PFSK-1 (cell line): ENCODE measurements around the gene CCT3.

ENCODE experiments used
- FOXP2 ChIP-seq: optimal IDR thresholded peaks from 2 replicates; pipeline ENCODE3; 2011; ENCODE audit warnings: borderline replicate concordance, control low read depth, inconsistent platforms; ENCODE audit not compliant: insufficient read depth; ENCODE audit errors: extremely low read length, extremely low read depth
- POLR2AphosphoS5 ChIP-seq: IDR thresholded peaks from 2 replicates; pipeline ENCODE4 v1.6.1; 2012; ENCODE audit warnings: low read depth, mild to moderate bottlenecking, control low read depth, low read length, moderate library complexity
- SIN3A ChIP-seq: IDR thresholded peaks from 2 replicates; pipeline ENCODE4 v1.6.1; 2012; ENCODE audit warnings: mild to moderate bottlenecking, low read length, moderate library complexity, borderline replicate concordance; ENCODE audit not compliant: insufficient read depth
- TAF1 ChIP-seq: IDR thresholded peaks from 2 replicates; pipeline ENCODE4 v1.6.1; 2012; ENCODE audit warnings: low read length, control low read depth, borderline replicate concordance; ENCODE audit not compliant: insufficient read depth
- TF ChIP-seq, protein P1 (sequence below), 2 experiments: IDR thresholded peaks; 2 replicates each; pipeline versions ENCODE4 v1.6.1 to v1.8.0; 2011 to 2012; ENCODE audit warnings: low read depth in 2 of 2, low read length in 2 of 2, control low read depth in 1 of 2, inconsistent platforms in 1 of 2, mild to moderate bottlenecking in 1 of 2, moderate library complexity in 1 of 2; ENCODE audit not compliant: insufficient read depth in 1 of 2

The CCT3 gene

DNA sequence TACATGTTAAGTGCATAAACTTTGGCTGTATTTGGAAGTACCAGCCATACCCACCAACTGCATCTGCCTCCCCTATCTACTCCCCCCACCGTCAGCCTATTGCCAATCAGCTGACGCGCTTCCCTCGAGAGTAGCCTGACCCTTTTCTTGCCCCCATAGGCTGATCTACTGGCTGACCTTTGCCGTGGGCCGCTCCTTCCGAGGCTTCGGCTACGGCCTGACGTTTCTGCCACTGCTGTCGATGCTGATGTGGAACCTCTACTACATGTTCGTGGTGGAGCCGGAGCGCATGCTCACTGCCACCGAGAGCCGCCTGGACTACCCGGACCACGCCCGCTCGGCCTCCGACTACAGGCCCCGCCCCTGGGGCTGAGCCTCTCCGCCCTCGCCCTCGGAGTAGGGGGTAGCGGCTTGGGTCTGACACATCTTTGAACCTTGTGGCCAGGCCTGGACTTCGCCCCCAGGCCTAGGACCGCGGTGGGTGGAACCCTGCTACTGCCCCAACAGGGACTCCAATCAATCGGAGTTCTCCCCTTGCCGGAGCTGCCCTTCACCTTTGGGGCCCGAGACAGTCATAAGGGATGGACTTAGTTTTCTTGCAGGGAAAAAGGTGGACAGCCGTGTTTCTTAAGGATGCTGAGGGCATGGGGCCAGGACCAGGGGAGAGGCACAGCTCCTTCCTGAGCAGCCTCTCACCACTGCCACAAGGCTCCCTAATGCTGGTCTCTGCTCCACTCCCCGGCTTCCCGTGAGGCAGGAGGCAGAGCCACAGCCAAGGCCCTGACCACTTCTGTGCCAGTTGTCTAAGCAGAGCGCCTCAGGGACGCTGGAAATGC, 46.6 kb downstream of the CCT3 start:
- TF ChIP-seq FOXP2 (no peak), TAF1 (no peak), SIN3A (no peak), POLR2AphosphoS5 (no peak)
- TF ChIP-seq, protein P1, sequence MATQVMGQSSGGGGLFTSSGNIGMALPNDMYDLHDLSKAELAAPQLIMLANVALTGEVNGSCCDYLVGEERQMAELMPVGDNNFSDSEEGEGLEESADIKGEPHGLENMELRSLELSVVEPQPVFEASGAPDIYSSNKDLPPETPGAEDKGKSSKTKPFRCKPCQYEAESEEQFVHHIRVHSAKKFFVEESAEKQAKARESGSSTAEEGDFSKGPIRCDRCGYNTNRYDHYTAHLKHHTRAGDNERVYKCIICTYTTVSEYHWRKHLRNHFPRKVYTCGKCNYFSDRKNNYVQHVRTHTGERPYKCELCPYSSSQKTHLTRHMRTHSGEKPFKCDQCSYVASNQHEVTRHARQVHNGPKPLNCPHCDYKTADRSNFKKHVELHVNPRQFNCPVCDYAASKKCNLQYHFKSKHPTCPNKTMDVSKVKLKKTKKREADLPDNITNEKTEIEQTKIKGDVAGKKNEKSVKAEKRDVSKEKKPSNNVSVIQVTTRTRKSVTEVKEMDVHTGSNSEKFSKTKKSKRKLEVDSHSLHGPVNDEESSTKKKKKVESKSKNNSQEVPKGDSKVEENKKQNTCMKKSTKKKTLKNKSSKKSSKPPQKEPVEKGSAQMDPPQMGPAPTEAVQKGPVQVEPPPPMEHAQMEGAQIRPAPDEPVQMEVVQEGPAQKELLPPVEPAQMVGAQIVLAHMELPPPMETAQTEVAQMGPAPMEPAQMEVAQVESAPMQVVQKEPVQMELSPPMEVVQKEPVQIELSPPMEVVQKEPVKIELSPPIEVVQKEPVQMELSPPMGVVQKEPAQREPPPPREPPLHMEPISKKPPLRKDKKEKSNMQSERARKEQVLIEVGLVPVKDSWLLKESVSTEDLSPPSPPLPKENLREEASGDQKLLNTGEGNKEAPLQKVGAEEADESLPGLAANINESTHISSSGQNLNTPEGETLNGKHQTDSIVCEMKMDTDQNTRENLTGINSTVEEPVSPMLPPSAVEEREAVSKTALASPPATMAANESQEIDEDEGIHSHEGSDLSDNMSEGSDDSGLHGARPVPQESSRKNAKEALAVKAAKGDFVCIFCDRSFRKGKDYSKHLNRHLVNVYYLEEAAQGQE (IDR thresholded peaks at IDR 0.05; ENCODE audit: insufficient read depth in 1 of 2, low read depth in 2 of 2, low read length in 2 of 2), result no peak

DNA sequence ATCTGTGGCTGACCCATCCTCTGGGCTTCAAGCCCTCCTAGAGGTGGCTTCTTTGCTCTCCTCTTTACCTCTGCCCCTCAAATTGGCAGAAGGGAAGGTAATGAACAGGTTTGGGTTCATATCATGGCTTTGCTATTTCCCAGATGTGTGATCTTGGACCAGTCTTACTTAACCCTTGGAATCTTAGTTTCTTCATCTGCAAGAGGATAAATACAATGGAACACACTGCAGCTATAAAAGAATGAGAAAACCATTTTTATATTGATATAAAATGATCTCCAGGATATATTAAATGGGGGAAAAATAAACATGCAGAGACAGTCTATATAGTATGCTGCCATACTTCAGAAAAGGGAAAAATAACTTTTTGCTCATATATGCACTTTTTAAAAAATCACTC, 48.2 kb downstream of the CCT3 start:
- TF ChIP-seq TAF1 (no peak), POLR2AphosphoS5 (no peak), FOXP2 (no peak), SIN3A (no peak)
- TF ChIP-seq, protein P1 (IDR thresholded peaks at IDR 0.05; ENCODE audit: insufficient read depth in 1 of 2, low read depth in 2 of 2, low read length in 2 of 2), result no peak

DNA sequence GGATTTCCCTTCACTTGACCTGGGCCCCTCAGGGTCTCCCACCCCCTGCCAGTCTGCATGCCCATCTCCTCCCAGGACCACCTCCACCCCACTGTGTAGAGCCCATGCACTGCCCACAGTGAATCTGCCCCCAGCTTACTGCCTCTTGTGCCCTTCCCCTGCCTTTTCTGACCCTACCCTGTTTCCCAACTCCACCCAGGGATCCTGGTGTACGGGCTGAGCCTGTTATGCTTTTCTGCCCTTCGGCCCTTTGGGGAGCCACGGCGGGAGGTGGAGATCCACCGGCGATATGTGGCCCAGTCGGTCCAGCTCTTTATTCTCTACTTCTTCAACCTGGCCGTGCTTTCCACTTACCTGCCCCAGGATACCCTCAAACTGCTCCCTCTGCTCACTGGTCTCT, 52.0 kb downstream of the CCT3 start:
- TF ChIP-seq, protein P1 (IDR thresholded peaks at IDR 0.05; ENCODE audit: insufficient read depth in 1 of 2, low read depth in 2 of 2, low read length in 2 of 2), result no peak
- TF ChIP-seq POLR2AphosphoS5 (no peak), SIN3A (no peak), FOXP2 (no peak), TAF1 (no peak)

DNA sequence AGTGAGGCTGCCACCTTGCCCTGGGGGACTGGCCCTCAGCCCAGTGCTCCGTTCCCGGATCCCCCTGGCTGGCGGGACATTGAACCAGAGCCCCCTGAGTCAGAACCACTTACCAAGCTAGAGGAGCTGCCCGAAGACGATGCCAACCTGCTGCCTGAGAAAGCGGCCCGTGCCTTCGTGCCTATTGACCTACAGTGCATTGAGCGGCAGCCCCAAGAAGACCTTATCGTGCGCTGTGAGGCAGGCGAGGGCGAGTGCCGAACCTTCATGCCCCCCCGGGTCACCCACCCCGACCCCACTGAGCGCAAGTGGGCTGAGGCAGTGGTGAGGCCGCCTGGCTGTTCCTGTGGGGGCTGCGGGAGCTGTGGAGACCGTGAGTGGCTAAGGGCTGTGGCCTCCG, 52.7 kb downstream of the CCT3 start:
- no peak for TF ChIP-seq TAF1
- TF ChIP-seq POLR2AphosphoS5, result no peak
- no peak for TF ChIP-seq SIN3A
- TF ChIP-seq, protein P1 (IDR thresholded peaks at IDR 0.05; ENCODE audit: insufficient read depth in 1 of 2, low read depth in 2 of 2, low read length in 2 of 2), result no peak
- TF ChIP-seq FOXP2, result no peak

DNA sequence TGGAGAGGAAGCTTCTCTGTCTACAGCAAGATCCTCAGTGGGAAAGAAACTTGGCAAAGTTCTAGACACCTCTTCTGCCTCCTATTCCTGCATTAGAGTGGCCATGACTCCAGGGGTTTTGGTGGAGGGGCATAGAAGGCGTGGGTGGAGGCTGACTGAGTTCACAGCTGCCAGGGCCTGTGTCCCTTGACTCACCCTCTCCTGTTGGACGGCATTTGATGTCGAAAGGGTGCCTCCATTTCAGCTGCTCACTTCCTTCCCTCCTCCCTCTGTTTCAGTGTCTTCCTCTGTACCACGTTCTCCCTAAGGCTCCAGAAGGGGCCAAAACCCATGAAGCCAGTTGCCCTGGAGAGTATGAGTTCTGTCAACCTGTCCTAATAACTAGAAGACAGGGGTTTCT, 53.3 kb downstream of the CCT3 start:
- TF ChIP-seq FOXP2 (no peak), POLR2AphosphoS5 (no peak), TAF1 (no peak), SIN3A (no peak)
- TF ChIP-seq, protein P1 (IDR thresholded peaks at IDR 0.05; ENCODE audit: insufficient read depth in 1 of 2, low read depth in 2 of 2, low read length in 2 of 2), result no peak
